ENCODE data around the gene MKKS. TPM values are rescaled to one million over a fixed set of nuclear protein-coding genes. Genes with fewer than 3 reads are reported as not detected.

MKKS gene
- polyA plus RNA-seq, 1 donor (not counting 4 experiments of a cell fraction or from before 2014, with no cell fraction given), result 24.8 TPM

DNA sequence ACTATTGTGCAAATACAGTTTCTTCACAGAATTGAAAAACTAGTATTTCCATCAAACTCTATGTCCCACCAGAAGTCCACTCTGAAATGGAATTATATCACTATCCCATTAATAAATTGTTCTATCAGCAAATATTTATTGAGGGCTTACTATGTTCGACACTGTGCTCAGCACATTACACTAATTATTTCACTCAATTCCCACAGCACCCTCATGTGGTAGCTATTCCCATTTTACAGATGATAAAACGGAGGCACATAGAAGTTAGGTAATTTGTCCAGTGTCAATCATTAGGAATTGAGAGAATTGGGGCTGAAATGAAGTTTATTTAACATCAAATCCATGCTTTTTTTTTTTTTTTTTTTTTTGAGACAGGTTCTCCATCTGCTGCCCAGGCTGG lies 52.5 kb downstream of the MKKS start:
- H3K79me2 ChIP-seq (ENCODE audit: control insufficient read depth, insufficient read depth, low read length), result no peaks in the 10 kb centered on the region
- dilution Hi-C loops (cut with MboI; ENCODE audit: extremely low pct_ligation_motif_present, low sequenced_read_pairs), result no loop called here
- H3K9me1 ChIP-seq (ENCODE audit: control insufficient read depth, extremely low read depth, insufficient read depth, low read length), result no peaks in the 10 kb centered on the region

GRCh38 chr20:10379761-10380160 lies 54.3 kb downstream of the MKKS start:
- FAIRE-seq (no peak), DNase-seq (ENCODE audit: low read depth, low spot score) (no peak)
- Histone ChIP-seq H3K27ac (ENCODE audit: control insufficient read depth, insufficient read depth, low read length) (no peak overlapping the region), H3K9me1 (ENCODE audit: control insufficient read depth, extremely low read depth, insufficient read depth, low read length) (no peaks in the 10 kb centered on the region), H2AFZ (ENCODE audit: control insufficient read depth, low read length) (no peak overlapping the region), H3K4me1 (ENCODE audit: control insufficient read depth, extremely low read depth, insufficient read depth, low read length) (peaks cover 5% of the 10 kb centered on the region), H3K79me2 (ENCODE audit: control insufficient read depth, insufficient read depth, low read length) (no peaks in the 10 kb centered on the region), H3K4me3 (ENCODE audit: control insufficient read depth in 2 of 3, extremely low read depth in 1 of 3, insufficient read depth in 2 of 3, low read depth in 1 of 3, low read length in 3 of 3) (no peak overlapping the region), H3K4me2 (ENCODE audit: control insufficient read depth, extremely low read depth, insufficient read depth, low read depth, low read length) (no peak overlapping the region), H3K9me3 (ENCODE audit: control insufficient read depth, low read depth, low read length) (peaks cover 2% of the 10 kb centered on the region), H3K9ac (ENCODE audit: control insufficient read depth, extremely low read depth, insufficient read depth, low read length) (no peak overlapping the region), H4K20me1 (ENCODE audit: control insufficient read depth, extremely low read depth, insufficient read depth, low read length) (no peaks in the 10 kb centered on the region), H3K36me3 (ENCODE audit: control insufficient read depth in 2 of 2, extremely low read depth in 1 of 2, insufficient read depth in 2 of 2, low read length in 2 of 2) (no peaks in the 10 kb centered on the region), H3K27me3 (ENCODE audit: control insufficient read depth, extremely low read depth, insufficient read depth, low read length) (no peaks in the 10 kb centered on the region)
- dilution Hi-C loops (cut with MboI; ENCODE audit: extremely low pct_ligation_motif_present, low sequenced_read_pairs), result no loop called here
- TF ChIP-seq, protein P1, sequence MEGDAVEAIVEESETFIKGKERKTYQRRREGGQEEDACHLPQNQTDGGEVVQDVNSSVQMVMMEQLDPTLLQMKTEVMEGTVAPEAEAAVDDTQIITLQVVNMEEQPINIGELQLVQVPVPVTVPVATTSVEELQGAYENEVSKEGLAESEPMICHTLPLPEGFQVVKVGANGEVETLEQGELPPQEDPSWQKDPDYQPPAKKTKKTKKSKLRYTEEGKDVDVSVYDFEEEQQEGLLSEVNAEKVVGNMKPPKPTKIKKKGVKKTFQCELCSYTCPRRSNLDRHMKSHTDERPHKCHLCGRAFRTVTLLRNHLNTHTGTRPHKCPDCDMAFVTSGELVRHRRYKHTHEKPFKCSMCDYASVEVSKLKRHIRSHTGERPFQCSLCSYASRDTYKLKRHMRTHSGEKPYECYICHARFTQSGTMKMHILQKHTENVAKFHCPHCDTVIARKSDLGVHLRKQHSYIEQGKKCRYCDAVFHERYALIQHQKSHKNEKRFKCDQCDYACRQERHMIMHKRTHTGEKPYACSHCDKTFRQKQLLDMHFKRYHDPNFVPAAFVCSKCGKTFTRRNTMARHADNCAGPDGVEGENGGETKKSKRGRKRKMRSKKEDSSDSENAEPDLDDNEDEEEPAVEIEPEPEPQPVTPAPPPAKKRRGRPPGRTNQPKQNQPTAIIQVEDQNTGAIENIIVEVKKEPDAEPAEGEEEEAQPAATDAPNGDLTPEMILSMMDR (optimal IDR thresholded peaks at IDR 0.05 in 1 of 3, IDR thresholded peaks at IDR 0.05 in 1 of 3, conservative IDR thresholded peaks at IDR 0.05 in 1 of 3; ENCODE audit: extremely low read depth in 1 of 3, insufficient read depth in 2 of 3, low read length in 3 of 3), result no peak
- TF ChIP-seq EZH2 (IDR thresholded peaks at IDR 0.05; ENCODE audit: low read length), result no peak

More for the DNA sequence above, 52.5 kb downstream of the MKKS start:
- no peaks in the 10 kb centered on the region for H3K36me3 ChIP-seq (ENCODE audit: control insufficient read depth in 2 of 2, extremely low read depth in 1 of 2, insufficient read depth in 2 of 2, low read length in 2 of 2)
- no peaks in the 10 kb centered on the region for H3K27me3 ChIP-seq (ENCODE audit: control insufficient read depth, extremely low read depth, insufficient read depth, low read length)
- TF ChIP-seq, protein P1 (optimal IDR thresholded peaks at IDR 0.05 in 1 of 3, IDR thresholded peaks at IDR 0.05 in 1 of 3, conservative IDR thresholded peaks at IDR 0.05 in 1 of 3; ENCODE audit: extremely low read depth in 1 of 3, insufficient read depth in 2 of 3, low read length in 3 of 3), result no peak
- no peak for TF ChIP-seq EZH2 (IDR thresholded peaks at IDR 0.05; ENCODE audit: low read length)
- H3K9me3 ChIP-seq (ENCODE audit: control insufficient read depth, low read depth, low read length), result no peaks in the 10 kb centered on the region
- DNase-seq (ENCODE audit: low read depth, low spot score) (no peak), FAIRE-seq (no peak)
- no peak overlapping the region for H3K4me2 ChIP-seq (ENCODE audit: control insufficient read depth, extremely low read depth, insufficient read depth, low read depth, low read length)
- no peaks in the 10 kb centered on the region for H4K20me1 ChIP-seq (ENCODE audit: control insufficient read depth, extremely low read depth, insufficient read depth, low read length)
- H3K27ac ChIP-seq (ENCODE audit: control insufficient read depth, insufficient read depth, low read length), result no peak overlapping the region
- H3K9ac ChIP-seq (ENCODE audit: control insufficient read depth, extremely low read depth, insufficient read depth, low read length), result no peak overlapping the region
- no peak overlapping the region for H2AFZ ChIP-seq (ENCODE audit: control insufficient read depth, low read length)
- peaks cover 2% of the 10 kb centered on the region for H3K4me1 ChIP-seq (ENCODE audit: control insufficient read depth, extremely low read depth, insufficient read depth, low read length)
- H3K4me3 ChIP-seq (ENCODE audit: control insufficient read depth in 2 of 3, extremely low read depth in 1 of 3, insufficient read depth in 2 of 3, low read depth in 1 of 3, low read length in 3 of 3), result no peak overlapping the region
